NB4 (cell line): ENCODE results near the gene NACA2.

Source experiments
- CTCF ChIP-seq: IDR thresholded peaks from one replicate; pipeline ENCODE4 v1.5.1; 2012; ENCODE audit warnings: low read depth, low read length
- MAX ChIP-seq: IDR thresholded peaks from 2 replicates; pipeline ENCODE4 v1.6.1; 2011; ENCODE audit warnings: low read depth, low read length
- POLR2A ChIP-seq: IDR thresholded peaks from 2 replicates; pipeline ENCODE4 v1.6.1; 2011; ENCODE audit warnings: mild to moderate bottlenecking; ENCODE audit not compliant: insufficient read length; ENCODE audit errors: extremely low read depth

- TF ChIP-seq MAX (no peak), POLR2A (no peak), CTCF (no peak)
These were observed 4.6 kb upstream of the NACA2 start for GRCh38 chr17:61595418-61596186.
